Measurements from ENCODE around the gene CMC2. TPM values are rescaled to one million over a fixed set of nuclear protein-coding genes. Genes with fewer than 3 reads are reported as not detected.

CMC2 gene
- total and polyA plus RNA-seq, 2 of the 13 experiments (the other 11 are each of a cell fraction or from before 2014, with no cell fraction given), result 116 to 129 TPM

DNA sequence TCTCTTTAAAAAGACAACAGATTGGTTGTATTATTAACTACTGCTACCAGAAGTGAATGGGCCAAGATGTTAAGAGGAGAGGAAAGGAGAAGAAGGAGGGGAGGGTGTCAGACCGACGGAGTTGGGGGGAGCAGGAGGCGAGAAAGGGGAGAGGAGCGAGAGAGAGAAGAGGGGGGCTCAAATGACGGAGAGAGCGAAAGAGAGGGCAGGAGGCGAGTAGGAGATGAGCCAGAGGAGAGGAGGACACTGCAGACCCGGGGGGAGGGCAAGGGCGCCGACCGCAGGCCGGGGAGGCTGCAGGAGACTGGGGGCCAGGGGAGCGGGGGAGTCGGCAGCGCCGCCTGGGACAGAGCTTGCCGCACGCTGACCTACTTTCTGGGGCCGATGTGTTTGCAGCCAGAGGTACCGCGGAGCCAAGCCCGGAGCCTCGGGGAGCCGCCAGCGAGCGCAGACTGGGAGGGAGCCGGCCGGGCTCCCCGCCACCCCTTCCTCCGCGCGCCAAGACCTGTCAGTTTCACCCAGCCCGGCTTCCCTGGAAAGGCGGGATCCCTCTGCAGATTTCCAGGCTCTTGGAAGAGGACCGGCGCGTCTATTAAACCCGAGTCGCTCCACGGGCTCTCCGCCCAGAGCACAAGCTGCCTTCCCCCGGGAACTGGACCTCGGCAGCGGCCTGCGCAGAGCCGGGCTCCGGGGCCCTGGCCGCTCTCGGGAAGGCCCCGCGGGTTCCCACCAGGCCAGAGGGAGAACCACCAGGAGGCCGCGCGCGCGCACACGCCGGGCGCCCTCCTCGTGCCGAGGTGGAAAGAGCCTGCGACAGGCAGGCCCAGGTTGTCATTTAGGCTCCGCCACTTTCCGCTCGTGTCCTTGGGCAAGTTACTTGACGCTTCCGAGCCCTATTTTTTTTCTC, 74.6 kb downstream of the CMC2 start (continued):
- TF ChIP-seq SALL1 (CRISPR knock-in tag; IDR thresholded peaks at IDR 0.05) (peak; percentile 18; the same call in 1 of the 2 replicates), ZNF143 (CRISPR knock-in tag; IDR thresholded peaks at IDR 0.05) (no peak), TMF1 (CRISPR knock-in tag; IDR thresholded peaks at IDR 0.05; ENCODE audit: low read depth) (0 out of 2 replicates have a peak, but pooled peaks have one; percentile 20), ZNF530 (CRISPR knock-in tag; IDR thresholded peaks at IDR 0.05; ENCODE audit: low read depth) (0 out of 2 replicates have a peak, but pooled peaks have one; percentile 71), KAT2B (IDR thresholded peaks at IDR 0.05; ENCODE audit: borderline replicate concordance, low read depth, low read length) (no peak), CREB3 (CRISPR knock-in tag; IDR thresholded peaks at IDR 0.05) (peak; percentile 86), MEIS1 (CRISPR knock-in tag; IDR thresholded peaks at IDR 0.05; ENCODE audit: borderline replicate concordance) (no peak), E2F1 (CRISPR knock-in tag; IDR thresholded peaks at IDR 0.05) (peak; percentile 77), KDM3A (CRISPR knock-in tag; IDR thresholded peaks at IDR 0.05; ENCODE audit: low read depth) (peak; percentile 73; the same call in 1 of the 2 replicates), ZNF720 (CRISPR knock-in tag; IDR thresholded peaks at IDR 0.05) (no peak), ZNF766 (CRISPR knock-in tag; IDR thresholded peaks at IDR 0.05; ENCODE audit: borderline replicate concordance) (peak; percentile 78; the same call in 1 of the 2 replicates), ZFP1 (CRISPR knock-in tag; IDR thresholded peaks at IDR 0.05) (no peak), GABPB1 (CRISPR knock-in tag; IDR thresholded peaks at IDR 0.05) (peak; percentile 70; the same call in 1 of the 2 replicates), LCORL (IDR thresholded peaks at IDR 0.05) (no peak), LCORL (CRISPR knock-in tag; IDR thresholded peaks at IDR 0.05) (no peak), ZNF280D (CRISPR knock-in tag; IDR thresholded peaks at IDR 0.05) (no peak), MEF2D (CRISPR knock-in tag; IDR thresholded peaks at IDR 0.05) (no peak), ZNF879 (CRISPR knock-in tag; IDR thresholded peaks at IDR 0.05) (peak; percentile 67; the same call in 1 of the 2 replicates), HES4 (CRISPR knock-in tag; IDR thresholded peaks at IDR 0.05; ENCODE audit: borderline replicate concordance) (peak; percentile 60; the same call in 1 of the 2 replicates), NFKBIZ (CRISPR knock-in tag; IDR thresholded peaks at IDR 0.05) (no peak), ZNF251 (CRISPR knock-in tag; IDR thresholded peaks at IDR 0.05) (no peak), E2F5 (CRISPR knock-in tag; conservative IDR thresholded peaks at IDR 0.05) (peak; percentile 58; the same call in 1 of the 2 replicates)
- TF ChIP-seq, protein P1, sequence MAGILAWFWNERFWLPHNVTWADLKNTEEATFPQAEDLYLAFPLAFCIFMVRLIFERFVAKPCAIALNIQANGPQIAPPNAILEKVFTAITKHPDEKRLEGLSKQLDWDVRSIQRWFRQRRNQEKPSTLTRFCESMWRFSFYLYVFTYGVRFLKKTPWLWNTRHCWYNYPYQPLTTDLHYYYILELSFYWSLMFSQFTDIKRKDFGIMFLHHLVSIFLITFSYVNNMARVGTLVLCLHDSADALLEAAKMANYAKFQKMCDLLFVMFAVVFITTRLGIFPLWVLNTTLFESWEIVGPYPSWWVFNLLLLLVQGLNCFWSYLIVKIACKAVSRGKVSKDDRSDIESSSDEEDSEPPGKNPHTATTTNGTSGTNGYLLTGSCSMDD (CRISPR knock-in tag; IDR thresholded peaks at IDR 0.05), result no peak
